Calu3 (cell line): ENCODE data around the gene RHCE. TPM values are rescaled to one million over a fixed set of nuclear protein-coding genes. Genes with fewer than 3 reads are reported as not detected.

ENCODE experiments used
- BruUV-seq: library from RNA; stranded (reverse); fragments of 400-500 nt; replicated peaks from 2 replicates; lab custom pipeline; 2021; lab: Mats Ljungman, UMichigan
- CTCF ChIA-PET: fragments of 300-600 bp; sonication (Branson Sonifier 250); formaldehyde crosslinking; loops from one replicate; lab custom pipeline; 2022; ENCODE audit warnings: antibody characterized with exemption; lab: Charles Lee
- DNase-seq: peaks from one replicate; pipeline ENCODE4 v3.0.0; 2022
- H3K27ac Mint-ChIP-seq: one replicate; pipeline ENCODE4 v1.8.0; 2022; ENCODE audit warnings: mixed read lengths; ENCODE audit not compliant: unreplicated experiment
- H3K27me3 Mint-ChIP-seq: one replicate; pipeline ENCODE4 v1.8.0; 2022; ENCODE audit warnings: mixed read lengths; ENCODE audit not compliant: unreplicated experiment
- H3K36me3 Mint-ChIP-seq: one replicate; pipeline ENCODE4 v1.8.0; 2022; ENCODE audit warnings: mild to moderate bottlenecking, moderate library complexity, mixed read lengths; ENCODE audit not compliant: insufficient read depth, unreplicated experiment
- H3K4me1 Mint-ChIP-seq: one replicate; pipeline ENCODE4 v1.8.0; 2022; ENCODE audit warnings: mild to moderate bottlenecking, low read depth, mixed read lengths; ENCODE audit not compliant: unreplicated experiment
- H3K4me3 Mint-ChIP-seq: one replicate; pipeline ENCODE4 v1.8.0; 2022; ENCODE audit warnings: mild to moderate bottlenecking, low read depth, moderate library complexity, mixed read lengths; ENCODE audit not compliant: unreplicated experiment
- H3K9me3 Mint-ChIP-seq: one replicate; pipeline ENCODE4 v1.8.0; 2022; ENCODE audit warnings: low read depth, mixed read lengths; ENCODE audit not compliant: unreplicated experiment
- intact Hi-C: fragments of 100-400 bp; cut with micrococcal nuclease; formaldehyde crosslinking; loops from one replicate; pipeline ENCODE4 v1.10.0; 2022; ENCODE audit not compliant: unreplicated experiment
- total RNA-seq: library from RNA; stranded (reverse); gene quantifications from 2 replicates; pipeline ENCODE4 v1.2.3, GENCODE V29; 2022
- TF ChIP-seq, protein P1 (sequence below): fragments of 200-600 bp; IDR thresholded peaks from one replicate; pipeline ENCODE4 v1.8.0; 2022; ENCODE audit warnings: antibody characterized with exemption; ENCODE audit not compliant: unreplicated experiment

Gene RHCE
- total RNA-seq, 1 experiment from 2014 or later: not detected

GRCh38 chr1:25456502-25456901 is 35.9 kb upstream of the RHCE start:
- TF ChIP-seq, protein P1, sequence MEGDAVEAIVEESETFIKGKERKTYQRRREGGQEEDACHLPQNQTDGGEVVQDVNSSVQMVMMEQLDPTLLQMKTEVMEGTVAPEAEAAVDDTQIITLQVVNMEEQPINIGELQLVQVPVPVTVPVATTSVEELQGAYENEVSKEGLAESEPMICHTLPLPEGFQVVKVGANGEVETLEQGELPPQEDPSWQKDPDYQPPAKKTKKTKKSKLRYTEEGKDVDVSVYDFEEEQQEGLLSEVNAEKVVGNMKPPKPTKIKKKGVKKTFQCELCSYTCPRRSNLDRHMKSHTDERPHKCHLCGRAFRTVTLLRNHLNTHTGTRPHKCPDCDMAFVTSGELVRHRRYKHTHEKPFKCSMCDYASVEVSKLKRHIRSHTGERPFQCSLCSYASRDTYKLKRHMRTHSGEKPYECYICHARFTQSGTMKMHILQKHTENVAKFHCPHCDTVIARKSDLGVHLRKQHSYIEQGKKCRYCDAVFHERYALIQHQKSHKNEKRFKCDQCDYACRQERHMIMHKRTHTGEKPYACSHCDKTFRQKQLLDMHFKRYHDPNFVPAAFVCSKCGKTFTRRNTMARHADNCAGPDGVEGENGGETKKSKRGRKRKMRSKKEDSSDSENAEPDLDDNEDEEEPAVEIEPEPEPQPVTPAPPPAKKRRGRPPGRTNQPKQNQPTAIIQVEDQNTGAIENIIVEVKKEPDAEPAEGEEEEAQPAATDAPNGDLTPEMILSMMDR: no peak
- CTCF ChIA-PET: no interaction called here
- intact Hi-C loops: no loop called here
- no TSS peak for BruUV-seq
- no peaks in the 10 kb centered on the region for H3K36me3 Mint-ChIP-seq
- DNase-seq: no peak
- no peaks in the 10 kb centered on the region for H3K27me3 Mint-ChIP-seq
- H3K9me3 Mint-ChIP-seq: no peaks in the 10 kb centered on the region
- H3K27ac Mint-ChIP-seq: no peak overlapping the region
- H3K4me1 Mint-ChIP-seq: no peaks in the 10 kb centered on the region
- no peak overlapping the region for H3K4me3 Mint-ChIP-seq

- Mint-ChIP-seq H3K4me1 (no peaks in the 10 kb centered on the region), H3K36me3 (no peaks in the 10 kb centered on the region), H3K9me3 (no peaks in the 10 kb centered on the region), H3K4me3 (no peak overlapping the region), H3K27me3 (no peaks in the 10 kb centered on the region), H3K27ac (no peak overlapping the region)
- TF ChIP-seq, protein P1: no peak
- no TSS peak for BruUV-seq
- CTCF ChIA-PET: no interaction called here
- no peak for DNase-seq
- intact Hi-C loops: no loop called here
These were observed 31.3 kb upstream of the RHCE start for GRCh38 chr1:25451908-25452307.

DNA sequence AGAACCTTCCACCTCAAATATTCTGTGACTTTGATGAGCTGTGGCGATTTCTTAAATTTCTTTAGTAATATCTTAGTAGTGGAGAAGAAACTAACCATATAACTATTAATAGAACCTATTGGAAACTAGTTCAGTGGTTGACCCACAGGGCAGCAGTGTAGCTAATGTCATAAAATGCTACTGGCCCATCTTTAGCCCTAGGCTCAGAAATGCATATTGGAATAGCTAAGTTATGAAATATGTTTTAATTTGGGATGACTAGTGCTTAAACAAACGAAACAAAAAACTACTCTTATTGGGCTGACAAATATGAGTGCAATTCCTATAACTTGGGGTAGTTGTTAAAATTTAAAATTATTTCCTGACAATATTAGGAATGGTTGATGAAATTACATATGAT is 30.3 kb upstream of the RHCE start:
- no peak overlapping the region for H3K27ac Mint-ChIP-seq
- no peaks in the 10 kb centered on the region for H3K4me1 Mint-ChIP-seq
- no peaks in the 10 kb centered on the region for H3K36me3 Mint-ChIP-seq
- intact Hi-C loops: no loop called here
- H3K9me3 Mint-ChIP-seq: no peaks in the 10 kb centered on the region
- CTCF ChIA-PET: interaction anchor here (0.6 kb wide), 1 partner anchor 1042 kb away, joined by 3 read pairs; no protein-coding TSS in a partner anchor
- no peaks in the 10 kb centered on the region for H3K27me3 Mint-ChIP-seq
- no TSS peak for BruUV-seq
- TF ChIP-seq, protein P1: no peak
- H3K4me3 Mint-ChIP-seq: no peak overlapping the region
- DNase-seq: no peak

- Mint-ChIP-seq H3K4me3 (no peak overlapping the region), H3K27me3 (no peaks in the 10 kb centered on the region), H3K36me3 (no peaks in the 10 kb centered on the region), H3K4me1 (peaks cover 7% of the 10 kb centered on the region), H3K9me3 (no peaks in the 10 kb centered on the region), H3K27ac (no peak overlapping the region)
- TF ChIP-seq, protein P1: no peak
- CTCF ChIA-PET: no interaction called here
- intact Hi-C loops: no loop called here
- no TSS peak for BruUV-seq
- no peak for DNase-seq
These were observed 26.9 kb upstream of the RHCE start for GRCh38 chr1:25447547-25447946.
